GM23248 (cell line): ENCODE measurements around the gene PHIP. TPM values are rescaled to one million over a fixed set of nuclear protein-coding genes. Genes with fewer than 3 reads are reported as not detected.

Source experiments
- DNase-seq: peaks from one replicate; pipeline ENCODE4 v3.0.0-alpha.2; 2015
- H2AFZ ChIP-seq: fragments of 200-600 bp; sonication (generic); 2 replicates; pipeline ENCODE4 v1.6.1; 2016; ENCODE audit warnings: antibody characterized with exemption
- H3F3A ChIP-seq: fragments of 200-600 bp; sonication (generic); 2 replicates; pipeline ENCODE4 v1.6.1; 2016; ENCODE audit warnings: mild to moderate bottlenecking, antibody characterized with exemption, mixed run types; ENCODE audit not compliant: insufficient read depth
- H3K27ac ChIP-seq: fragments of 200-600 bp; sonication (generic); 2 replicates; pipeline ENCODE4 v1.5.1; 2016; ENCODE audit warnings: mild to moderate bottlenecking
- H3K27me3 ChIP-seq: fragments of 200-600 bp; sonication (generic); replicated peaks from 2 replicates; pipeline ENCODE4 v1.6.1; 2016; ENCODE audit warnings: mild to moderate bottlenecking; ENCODE audit not compliant: insufficient read depth
- H3K36me3 ChIP-seq: fragments of 200-600 bp; sonication (generic); 2 replicates; pipeline ENCODE4 v1.6.1; 2016; ENCODE audit warnings: low read depth, mild to moderate bottlenecking
- H3K4me1 ChIP-seq: fragments of 200-600 bp; sonication (generic); 2 replicates; pipeline ENCODE4 v1.6.1; 2016; ENCODE audit warnings: mild to moderate bottlenecking; ENCODE audit not compliant: insufficient read depth
- H3K4me2 ChIP-seq: fragments of 200-600 bp; sonication (generic); one replicate; pipeline ENCODE4 v1.6.1; 2016; ENCODE audit warnings: mild to moderate bottlenecking; ENCODE audit not compliant: unreplicated experiment
- H3K4me3 ChIP-seq: fragments of 200-600 bp; sonication (generic); 2 replicates; pipeline ENCODE4 v1.5.1; 2016; ENCODE audit warnings: mild to moderate bottlenecking
- H3K79me2 ChIP-seq: fragments of 200-600 bp; sonication (generic); 2 replicates; pipeline ENCODE4 v1.6.1; 2016; ENCODE audit warnings: mild to moderate bottlenecking; ENCODE audit not compliant: insufficient read depth
- H3K9ac ChIP-seq: fragments of 200-600 bp; sonication (generic); 2 replicates; pipeline ENCODE4 v1.6.1; 2016; ENCODE audit warnings: mild to moderate bottlenecking
- H3K9me2 ChIP-seq: fragments of 200-600 bp; sonication (generic); 2 replicates; pipeline ENCODE4 v1.6.1; 2016; ENCODE audit warnings: mixed run types, mild to moderate bottlenecking, moderate library complexity; ENCODE audit not compliant: insufficient read depth
- H3K9me3 ChIP-seq: fragments of 200-600 bp; sonication (generic); one replicate; pipeline ENCODE4 v1.6.1; 2017; ENCODE audit warnings: low read depth
- H4K20me1 ChIP-seq: fragments of 200-600 bp; sonication (generic); 2 replicates; pipeline ENCODE4 v1.6.0; 2016; ENCODE audit not compliant: insufficient read depth
- EZH2 ChIP-seq: fragments of 200-600 bp; sonication (generic); IDR thresholded peaks from 2 replicates; pipeline ENCODE4 v1.6.1; 2018; ENCODE audit warnings: antibody characterized with exemption, mild to moderate bottlenecking; ENCODE audit not compliant: insufficient read depth, poor library complexity, severe bottlenecking
- EZH2phosphoT487 ChIP-seq: fragments of 200-600 bp; sonication (generic); IDR thresholded peaks from 2 replicates; pipeline ENCODE4 v1.6.1; 2018; ENCODE audit warnings: antibody characterized with exemption, moderate library complexity, mild to moderate bottlenecking, low read depth; ENCODE audit not compliant: insufficient read depth
- WGBS, 2 experiments: methylation state at CpG; one replicate each; pipeline ENCODE4 v1.1.6; 2015 to 2017; ENCODE audit warnings: low lambda C conversion rate in 2 of 2, low coverage in 1 of 2; ENCODE audit errors: missing lambda C conversion rate in 2 of 2; 5-methylcytosine and 5-hydroxymethylcytosine counted together
- in situ Hi-C: fragments of 300-500 bp; cut with MboI; formaldehyde crosslinking; loops from 2 replicates; pipeline ENCODE4 v1.15.0; 2020
- polyA plus RNA-seq: library from polyadenylated mRNA; unstranded; fragments of >200 nt; fragmentation: Nextera tagmentation; extraction: Ambion mirVana; gene quantifications from 2 replicates; pipeline ENCODE4 v1.2.1, GENCODE V29; 2016
- total RNA-seq: library from RNA; depleted of rRNA; stranded (reverse); fragments of >200 nt; shearing (Covaris generic); gene quantifications from 2 replicates; pipeline ENCODE4 v1.2.3, GENCODE V29; 2014

PHIP gene
- total and polyA plus RNA-seq, 2 experiments from 2014 or later = 9.0 to 14.5 TPM

DNA sequence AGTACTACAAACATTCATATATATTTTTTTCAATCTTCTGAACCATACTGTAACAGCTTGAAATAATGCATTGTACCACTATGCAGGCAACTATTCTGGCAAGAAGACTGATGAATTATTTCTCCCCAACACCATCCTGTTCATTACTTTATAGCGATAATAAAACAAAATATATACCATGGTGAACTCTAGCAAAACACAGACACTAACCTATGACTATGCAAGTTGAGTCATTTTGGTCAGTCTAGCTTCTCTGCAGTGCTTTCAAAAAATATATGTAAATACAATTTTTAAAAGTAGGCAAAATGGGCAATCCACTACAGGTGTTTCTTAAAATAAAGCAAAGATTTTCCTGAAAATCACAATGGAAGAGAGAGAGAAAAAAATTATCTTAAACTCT, 20.3 kb downstream of the PHIP start:
- no peak for TF ChIP-seq EZH2phosphoT487
- TF ChIP-seq EZH2 = no peak
- Histone ChIP-seq H2AFZ (no peak overlapping the region), H3K4me1 (no peaks in the 10 kb centered on the region), H3K9me3 (no peaks in the 10 kb centered on the region), H3K4me2 (no peak overlapping the region), H3K4me3 (no peak overlapping the region), H3K9ac (no peak overlapping the region), H3K36me3 (peaks cover 67% of the 10 kb centered on the region), H3F3A (no peaks in the 10 kb centered on the region), H3K79me2 (peaks cover 34% of the 10 kb centered on the region; the same call in 1 of the 2 replicates), H3K9me2 (no peaks in the 10 kb centered on the region), H3K27me3 (no peaks in the 10 kb centered on the region), H3K27ac (no peak overlapping the region), H4K20me1 (no peaks in the 10 kb centered on the region)
- WGBS, 2 experiments = 97 to 100% methylated on average over 1 of the region's 1 CpG
- no peak for DNase-seq
- in situ Hi-C loops = no loop called here

DNA sequence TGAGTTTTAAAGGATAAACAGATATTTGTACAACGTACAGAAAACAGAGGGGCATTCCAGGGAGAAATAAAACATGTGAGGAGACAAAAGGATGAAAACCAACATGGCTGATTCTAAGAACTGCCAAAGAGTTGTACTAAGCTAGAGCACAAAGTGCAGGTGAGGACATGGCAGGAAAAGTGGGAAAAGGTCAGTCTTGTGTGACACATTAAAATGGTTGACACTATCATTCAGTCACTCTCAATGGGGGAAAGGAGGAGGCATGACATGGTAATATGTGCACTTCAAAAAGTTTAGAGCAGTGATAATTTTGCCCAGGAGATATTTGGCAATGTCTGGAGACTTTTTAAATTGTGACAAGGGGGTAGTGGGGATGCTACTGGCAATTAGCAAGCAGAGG, 21.8 kb downstream of the PHIP start:
- H3K4me1 ChIP-seq = no peaks in the 10 kb centered on the region
- no peaks in the 10 kb centered on the region for H3K27me3 ChIP-seq
- WGBS, 2 experiments = 66 to 83% methylated on average over 1 of the region's 1 CpG
- no peak for TF ChIP-seq EZH2
- no peak for TF ChIP-seq EZH2phosphoT487
- H3K9me2 ChIP-seq = no peaks in the 10 kb centered on the region
- in situ Hi-C loops = no loop called here
- peaks cover 32% of the 10 kb centered on the region; the same call in 1 of the 2 replicates for H3K79me2 ChIP-seq
- H3K4me2 ChIP-seq = no peak overlapping the region
- H4K20me1 ChIP-seq = no peaks in the 10 kb centered on the region
- peaks cover 77% of the 10 kb centered on the region for H3K36me3 ChIP-seq
- no peak overlapping the region for H2AFZ ChIP-seq
- no peaks in the 10 kb centered on the region for H3F3A ChIP-seq
- no peak overlapping the region for H3K4me3 ChIP-seq
- no peak overlapping the region for H3K27ac ChIP-seq
- H3K9ac ChIP-seq = no peak overlapping the region
- no peaks in the 10 kb centered on the region for H3K9me3 ChIP-seq
- no peak for DNase-seq

DNA sequence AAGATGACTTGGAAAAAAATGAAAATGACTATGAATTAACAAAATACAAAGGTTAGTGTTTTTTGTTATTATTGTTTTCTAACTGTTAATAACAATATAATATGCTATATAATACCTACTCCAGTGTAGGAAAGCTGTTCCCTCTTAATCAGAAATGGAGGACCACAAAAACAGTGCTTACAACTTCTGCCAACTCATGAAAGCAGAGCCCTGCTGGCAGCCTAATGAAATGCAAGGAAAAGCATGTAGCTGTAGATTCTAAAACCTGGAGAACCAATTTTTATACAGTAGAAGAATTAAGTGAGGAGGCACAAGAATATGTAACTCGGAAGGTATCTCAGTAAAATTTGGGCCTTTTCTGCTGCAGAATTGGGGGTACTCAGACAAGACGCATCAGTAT, 29.4 kb downstream of the PHIP start:
- no peaks in the 10 kb centered on the region for H4K20me1 ChIP-seq
- H3F3A ChIP-seq = no peaks in the 10 kb centered on the region
- no peaks in the 10 kb centered on the region for H3K4me1 ChIP-seq
- no peak overlapping the region for H3K9ac ChIP-seq
- H3K9me2 ChIP-seq = no peaks in the 10 kb centered on the region
- H3K79me2 ChIP-seq = peaks cover 28% of the 10 kb centered on the region; the same call in 1 of the 2 replicates
- H3K9me3 ChIP-seq = no peaks in the 10 kb centered on the region
- peaks cover 26% of the 10 kb centered on the region for H3K36me3 ChIP-seq
- in situ Hi-C loops = no loop called here
- no peak overlapping the region for H2AFZ ChIP-seq
- H3K27me3 ChIP-seq = no peaks in the 10 kb centered on the region
- H3K4me3 ChIP-seq = no peak overlapping the region
- H3K4me2 ChIP-seq = no peak overlapping the region
- TF ChIP-seq EZH2phosphoT487 = no peak
- TF ChIP-seq EZH2 = no peak
- DNase-seq = peak; percentile 60
- no peak overlapping the region for H3K27ac ChIP-seq
- 96 to 100% methylated on average over 2 of the region's 2 CpGs for WGBS, 2 experiments

DNA sequence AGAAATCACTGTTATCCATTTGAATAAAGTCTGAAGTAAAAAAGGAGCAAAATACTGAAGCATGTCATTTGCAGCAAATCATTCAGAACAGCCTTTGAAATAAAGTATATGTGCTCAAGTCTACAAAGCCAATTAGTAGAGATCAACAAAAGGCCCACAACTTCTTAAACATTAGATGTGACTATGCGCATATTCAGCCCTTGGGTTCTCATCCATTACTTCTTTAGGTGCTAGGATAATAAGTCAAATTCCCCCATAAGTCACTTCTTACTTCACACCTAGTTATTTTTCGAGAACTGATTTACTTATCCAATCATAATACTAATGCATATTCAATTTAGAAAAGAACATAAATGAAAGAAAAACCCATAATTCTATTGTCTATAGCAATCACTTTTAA, 31.0 kb downstream of the PHIP start:
- H3K27ac ChIP-seq = no peak overlapping the region
- in situ Hi-C loops = no loop called here
- H3K27me3 ChIP-seq = no peaks in the 10 kb centered on the region
- H3K9me3 ChIP-seq = no peaks in the 10 kb centered on the region
- peaks cover 20% of the 10 kb centered on the region; the same call in 1 of the 2 replicates for H3K79me2 ChIP-seq
- H2AFZ ChIP-seq = no peak overlapping the region
- no peak for DNase-seq
- no peaks in the 10 kb centered on the region for H3K9me2 ChIP-seq
- H3K4me2 ChIP-seq = no peak overlapping the region
- H3F3A ChIP-seq = no peaks in the 10 kb centered on the region
- 94 to 98% methylated on average over 2 of the region's 2 CpGs for WGBS, 2 experiments
- H3K9ac ChIP-seq = no peak overlapping the region
- H3K4me1 ChIP-seq = no peaks in the 10 kb centered on the region
- no peak overlapping the region for H3K4me3 ChIP-seq
- H4K20me1 ChIP-seq = no peaks in the 10 kb centered on the region
- H3K36me3 ChIP-seq = peaks cover 21% of the 10 kb centered on the region
- TF ChIP-seq EZH2 = no peak
- no peak for TF ChIP-seq EZH2phosphoT487

DNA sequence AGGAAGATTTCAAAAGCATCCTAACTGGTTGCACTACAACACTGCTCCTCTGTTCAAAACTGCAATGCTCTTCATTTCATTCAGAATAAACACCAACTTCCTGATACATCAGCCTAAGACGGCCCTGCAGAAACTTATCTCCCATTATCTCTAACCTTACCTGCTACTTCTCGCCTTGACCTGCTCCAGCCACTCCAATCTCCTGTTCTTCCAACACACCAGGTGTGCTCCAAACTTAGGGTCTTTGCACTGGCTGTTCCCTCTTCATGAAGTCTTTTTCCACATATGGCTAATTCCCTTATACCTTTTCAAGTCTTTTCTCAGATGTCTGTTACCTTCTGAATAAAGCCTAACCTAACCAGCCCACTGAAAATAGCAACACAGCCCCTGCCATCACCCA, 32.1 kb downstream of the PHIP start:
- peaks cover 27% of the 10 kb centered on the region for H3K79me2 ChIP-seq
- H3K27ac ChIP-seq = no peak overlapping the region
- H4K20me1 ChIP-seq = no peaks in the 10 kb centered on the region
- H3K4me3 ChIP-seq = no peak overlapping the region
- no peak overlapping the region for H2AFZ ChIP-seq
- no peaks in the 10 kb centered on the region for H3K9me2 ChIP-seq
- WGBS, 2 experiments = 77 to 92% methylated on average over 2 of the region's 2 CpGs
- no peak for DNase-seq
- H3K9me3 ChIP-seq = no peaks in the 10 kb centered on the region
- no peak overlapping the region for H3K9ac ChIP-seq
- H3K36me3 ChIP-seq = peaks cover 19% of the 10 kb centered on the region
- no peaks in the 10 kb centered on the region for H3K4me1 ChIP-seq
- no peak overlapping the region for H3K4me2 ChIP-seq
- no peaks in the 10 kb centered on the region for H3F3A ChIP-seq
- H3K27me3 ChIP-seq = no peaks in the 10 kb centered on the region
- in situ Hi-C loops = no loop called here
- TF ChIP-seq EZH2 (no peak), EZH2phosphoT487 (no peak)
